K562 (cell line): ENCODE data around the gene ANTKMT. TPM values are rescaled to one million over a fixed set of nuclear protein-coding genes. Genes with fewer than 3 reads are reported as not detected.

Experiments used
- ATF7 ChIP-seq: fragments of 450-650 bp; IDR thresholded peaks from 2 replicates; pipeline ENCODE4 v1.7.1; 2014; ENCODE audit warnings: mild to moderate bottlenecking, moderate library complexity
- CEBPG ChIP-seq, 3 experiments: fragments of 200-800 bp in 1 of 3; sonication (Bioruptor generic) in 1 of 3; sonication (generic) in 1 of 3; formaldehyde crosslinking in 1 of 3; IDR thresholded peaks in 2 of 3; conservative IDR thresholded peaks in 1 of 3; 2 replicates each; pipeline versions ENCODE4 v1.6.1 to v1.8.0; 2016 to 2022; ENCODE audit warnings: missing compliant biosample characterization in 2 of 3, missing genetic modification characterization in 2 of 3, mild to moderate bottlenecking in 1 of 3, missing genetic modification reagents in 1 of 3
- COPS2 ChIP-seq: fragments of 450-650 bp; conservative IDR thresholded peaks from 2 replicates; pipeline ENCODE4 v1.6.1; 2016; ENCODE audit warnings: mild to moderate bottlenecking, moderate library complexity
- CREB1 ChIP-seq, 2 experiments: sonication (generic) in 1 of 2; formaldehyde crosslinking in 1 of 2; IDR thresholded peaks; 2 replicates each; pipeline versions ENCODE4 v1.6.1 to v1.8.0; 2012 to 2022; ENCODE audit warnings: inconsistent platforms in 1 of 2, mild to moderate bottlenecking in 1 of 2, missing genetic modification reagents in 1 of 2, moderate library complexity in 1 of 2
- EWSR1 ChIP-seq: fragments of 450-650 bp; IDR thresholded peaks from 2 replicates; pipeline ENCODE4 v1.6.1; 2018; ENCODE audit warnings: borderline replicate concordance, mild to moderate bottlenecking, low read depth, moderate library complexity; ENCODE audit not compliant: partially characterized antibody
- FOS ChIP-seq: IDR thresholded peaks from 3 replicates; pipeline ENCODE4 v1.6.1; 2011; ENCODE audit not compliant: insufficient read length; ENCODE audit errors: extremely low read depth
- FOXA3 ChIP-seq, 2 experiments: fragments of 450-650 bp in 1 of 2; sonication (generic) in 1 of 2; formaldehyde crosslinking; IDR thresholded peaks in 1 of 2; conservative IDR thresholded peaks in 1 of 2; 2 replicates each; pipeline versions ENCODE4 v1.4.0 to v1.8.0; 2020 to 2022; ENCODE audit warnings: mild to moderate bottlenecking in 2 of 2, missing genetic modification reagents in 1 of 2
- HDAC8 ChIP-seq: fragments of 450-650 bp; IDR thresholded peaks from 2 replicates; pipeline ENCODE4 v1.6.1; 2016; ENCODE audit warnings: mild to moderate bottlenecking, missing genetic modification characterization, moderate library complexity, missing compliant biosample characterization
- HDGF ChIP-seq: fragments of 450-650 bp; IDR thresholded peaks from 2 replicates; pipeline ENCODE4 v1.6.1; 2016
- HMG20B ChIP-seq: fragments of 250-450 bp; sonication (Bioruptor Pico); IDR thresholded peaks from 2 replicates; pipeline ENCODE4 v1.5.0; 2021; ENCODE audit warnings: mild to moderate bottlenecking
- KAT2B ChIP-seq: IDR thresholded peaks from one replicate; pipeline ENCODE4 v1.6.1; 2012; ENCODE audit warnings: low read depth, mild to moderate bottlenecking, control low read depth, inconsistent platforms, low read length, moderate library complexity
- NONO ChIP-seq, 2 experiments: fragments of 200-400 bp in 1 of 2; fragments of 450-650 bp in 1 of 2; formaldehyde crosslinking in 1 of 2; IDR thresholded peaks; 2 replicates each; pipeline ENCODE4 v1.6.1; 2017; ENCODE audit warnings: low read depth in 2 of 2, mild to moderate bottlenecking in 2 of 2, moderate library complexity in 2 of 2, low read length in 1 of 2
- NR2F6 ChIP-seq: fragments of 450-650 bp; formaldehyde crosslinking; IDR thresholded peaks from 2 replicates; pipeline ENCODE4 v1.4.0; 2020; ENCODE audit warnings: mild to moderate bottlenecking
- NR4A1 ChIP-seq, 2 experiments: fragments of 250-450 bp in 1 of 2; fragments of 450-650 bp in 1 of 2; sonication (Bioruptor Pico) in 1 of 2; IDR thresholded peaks; 2 replicates each; pipeline versions ENCODE4 v1.4.0 to v1.6.1; 2016 to 2020; ENCODE audit warnings: mild to moderate bottlenecking in 2 of 2, missing compliant biosample characterization in 1 of 2, missing genetic modification characterization in 1 of 2, moderate library complexity in 1 of 2
- POLR2A ChIP-seq: fragments of 450-650 bp; conservative IDR thresholded peaks from 2 replicates; pipeline ENCODE4 v1.6.1; 2016
- POLR2G ChIP-seq: fragments of 200-400 bp; formaldehyde crosslinking; IDR thresholded peaks from 2 replicates; pipeline ENCODE4 v1.6.1; 2017; ENCODE audit warnings: low read depth, mild to moderate bottlenecking, antibody characterized with exemption, low read length, moderate library complexity
- SAFB ChIP-seq: fragments of 200-400 bp; formaldehyde crosslinking; IDR thresholded peaks from 2 replicates; pipeline ENCODE4 v1.6.1; 2017; ENCODE audit warnings: low read depth, low read length, borderline replicate concordance
- SRSF7 ChIP-seq: fragments of 200-400 bp; formaldehyde crosslinking; optimal IDR thresholded peaks from 2 replicates; pipeline ENCODE3; 2017; ENCODE audit warnings: mild to moderate bottlenecking, low read depth, low read length
- TSC22D4 ChIP-seq: fragments of 450-650 bp; IDR thresholded peaks from 2 replicates; pipeline ENCODE4 v1.6.1; 2016; ENCODE audit warnings: missing genetic modification characterization, missing biosample characterization, control low read depth
- ZHX1 ChIP-seq: fragments of 150-350 bp; conservative IDR thresholded peaks from 2 replicates; pipeline ENCODE4 v1.6.1; 2014; ENCODE audit warnings: low read length
- ZNF197 ChIP-seq: fragments of 200-800 bp; sonication (Bioruptor generic); IDR thresholded peaks from 2 replicates; pipeline ENCODE4 v1.6.1; 2016; ENCODE audit warnings: low read depth, missing genetic modification characterization, missing compliant biosample characterization
- ZNF75A ChIP-seq: fragments of 450-650 bp; formaldehyde crosslinking; IDR thresholded peaks from 2 replicates; pipeline ENCODE4 v1.4.0; 2020; ENCODE audit warnings: mild to moderate bottlenecking
- ZNF778 ChIP-seq: fragments of 450-650 bp; formaldehyde crosslinking; IDR thresholded peaks from 2 replicates; pipeline ENCODE4 v1.4.0; 2020; ENCODE audit warnings: mild to moderate bottlenecking, moderate library complexity
- ZNF780A ChIP-seq: fragments of 250-450 bp; sonication (Bioruptor Pico); IDR thresholded peaks from 2 replicates; pipeline ENCODE4 v1.5.0; 2021; ENCODE audit warnings: mild to moderate bottlenecking
- ZZZ3 ChIP-seq: fragments of 450-650 bp; IDR thresholded peaks from 2 replicates; pipeline ENCODE4 v1.6.1; 2016; ENCODE audit warnings: antibody characterized with exemption, mild to moderate bottlenecking, moderate library complexity
- polyA plus RNA-seq, 8 experiments: library from polyadenylated mRNA; depleted of rRNA in 4 of 8; stranded (reverse) in 5 of 8; unstranded in 3 of 8; fragments of >200 nt; fragmentation: Nextera tagmentation in 2 of 8; fragmentation: Illumina TruSeq in 1 of 8; extraction: Ambion mirVana in 2 of 8; extraction: Trizol in 1 of 8; gene quantifications; 2 replicates each; pipeline versions ENCODE4 v1.2.1 to v1.2.3, GENCODE V29; 2011 to 2014; ENCODE audit warnings: inconsistent platforms in 1 of 8, missing spikeins in 1 of 8
- total RNA-seq, 7 experiments: library from RNA; depleted of rRNA in 6 of 7; stranded (reverse); fragments of >200 nt in 6 of 7; fragmentation: Illumina TruSeq in 2 of 7; extraction: Trizol in 2 of 7; gene quantifications; 2 replicates each; pipeline versions ENCODE4 v1.2.1 to v1.2.3, GENCODE V29; 2011 to 2021; ENCODE audit warnings: low replicate concordance in 1 of 7
- TF ChIP-seq, protein P1 (sequence below): fragments of 250-450 bp; sonication (Bioruptor Pico); IDR thresholded peaks from 2 replicates; pipeline ENCODE4 v1.8.0; 2022; ENCODE audit warnings: moderate library complexity, mild to moderate bottlenecking, inconsistent platforms

ANTKMT gene
- total and polyA plus RNA-seq, 9 of the 15 experiments (the other 6 are each of a cell fraction or from before 2014, with no cell fraction given): 0.58 to 217 (median 19.1) TPM

- no peak; a peak in 1 of 4 replicates for TF ChIP-seq FOXA3 (CRISPR knock-in tag; conservative IDR thresholded peaks at IDR 0.05 in 1 of 2, IDR thresholded peaks at IDR 0.05 in 1 of 2)
- TF ChIP-seq, protein P1, sequence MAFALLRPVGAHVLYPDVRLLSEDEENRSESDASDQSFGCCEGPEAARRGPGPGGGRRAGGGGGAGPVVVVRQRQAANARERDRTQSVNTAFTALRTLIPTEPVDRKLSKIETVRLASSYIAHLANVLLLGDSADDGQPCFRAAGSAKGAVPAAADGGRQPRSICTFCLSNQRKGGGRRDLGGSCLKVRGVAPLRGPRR: no peak
- no peak for TF ChIP-seq TSC22D4 (tag)
- TF ChIP-seq NONO (IDR thresholded peaks at IDR 0.05; ENCODE audit: low read depth in 2 of 2, low read length in 1 of 2): peak; percentile 86 to 95
- TF ChIP-seq HMG20B: no peak
- TF ChIP-seq COPS2: no peak
- no peak for TF ChIP-seq ZNF75A (CRISPR knock-in tag)
- TF ChIP-seq CEBPG (CRISPR knock-in tag; IDR thresholded peaks at IDR 0.05): no peak
- TF ChIP-seq CEBPG (tag; conservative IDR thresholded peaks at IDR 0.05 in 1 of 2, IDR thresholded peaks at IDR 0.05 in 1 of 2): no peak
- peak; percentile 93 for TF ChIP-seq POLR2G
- 0 out of 2 replicates have a peak, but pooled peaks have one; percentile 42 for TF ChIP-seq HDAC8 (tag)
- no peak for TF ChIP-seq EWSR1
- peak; percentile 74 for TF ChIP-seq ATF7
- no peak for TF ChIP-seq ZNF780A
- TF ChIP-seq SRSF7: no peak
- no peak for TF ChIP-seq ZZZ3
- TF ChIP-seq HDGF: no peak
- TF ChIP-seq ZHX1: no peak
- TF ChIP-seq SAFB: 0 out of 2 replicates have a peak, but pooled peaks have one; percentile 4
- peak; percentile 76 for TF ChIP-seq POLR2A
- TF ChIP-seq CREB1 (IDR thresholded peaks at IDR 0.05): peak; percentile 82
- no peak for TF ChIP-seq CREB1 (CRISPR knock-in tag; IDR thresholded peaks at IDR 0.05)
- TF ChIP-seq ZNF197 (CRISPR knock-in tag): no peak
- no peak for TF ChIP-seq KAT2B
- TF ChIP-seq FOS: no peak
- TF ChIP-seq NR2F6 (CRISPR knock-in tag): no peak
- TF ChIP-seq NR4A1 (CRISPR knock-in tag; IDR thresholded peaks at IDR 0.05): peak; percentile 89; the same call in 1 of the 2 replicates
- TF ChIP-seq NR4A1 (tag; IDR thresholded peaks at IDR 0.05): peak; percentile 81
- TF ChIP-seq ZNF778: no peak
Observed at GRCh38 chr16:720990-721764, at the start of gene ANTKMT (continued).
